Measurements from ENCODE around the gene SEC31A.
"Not testable (repeated sequence)": the region's sequence is repeated elsewhere in the genome, so short reads cannot be mapped to it uniquely, and the experiment has no call there.

SEC31A gene

GRCh38 chr4:82892467-82892802 lies 1.5 kb upstream of the SEC31A start:
- no peak for DNase-seq (ENCODE audit: low spot score)

GRCh38 chr4:82891707-82892466 lies 934 bp upstream of the SEC31A start:
- DNase-seq (ENCODE audit: low spot score) = peak; percentile 64

GRCh38 chr4:82890528-82890900 lies 439 bp downstream of the SEC31A start:
- no peak for DNase-seq (ENCODE audit: low spot score)

- DNase-seq (ENCODE audit: low spot score) = no peak
Measured at GRCh38 chr4:82889287-82889686, 1.7 kb downstream of the SEC31A start.

GRCh38 chr4:82886147-82886942 lies 4.6 kb downstream of the SEC31A start:
- DNase-seq (ENCODE audit: low spot score) = no peak

- DNase-seq (ENCODE audit: low spot score) = no peak
Measured at GRCh38 chr4:82885410-82885809, 5.5 kb downstream of the SEC31A start.

GRCh38 chr4:82868572-82868971 lies 22.4 kb downstream of the SEC31A start:
- no peak for DNase-seq (ENCODE audit: low spot score)

GRCh38 chr4:82866706-82867385 lies 24.1 kb downstream of the SEC31A start:
- DNase-seq (ENCODE audit: low spot score) = no peak

GRCh38 chr4:82866033-82866432 lies 24.9 kb downstream of the SEC31A start:
- DNase-seq (ENCODE audit: low spot score) = not testable (repeated sequence)

GRCh38 chr4:82865592-82865991 lies 25.4 kb downstream of the SEC31A start:
- peak; percentile 65 for DNase-seq (ENCODE audit: low spot score)

- no peak for DNase-seq (ENCODE audit: low spot score)
Measured at GRCh38 chr4:82864336-82864979, 26.5 kb downstream of the SEC31A start.

GRCh38 chr4:82861529-82861928 lies 29.4 kb downstream of the SEC31A start:
- DNase-seq (ENCODE audit: low spot score) = no peak

GRCh38 chr4:82860487-82860886 lies 30.5 kb downstream of the SEC31A start:
- DNase-seq (ENCODE audit: low spot score) = not testable (repeated sequence)

GRCh38 chr4:82852751-82853285 lies 38.1 kb downstream of the SEC31A start:
- DNase-seq (ENCODE audit: low spot score) = peak; percentile 6

GRCh38 chr4:82851885-82852750 lies 38.8 kb downstream of the SEC31A start:
- DNase-seq (ENCODE audit: low spot score) = peak; percentile 63

GRCh38 chr4:82851318-82851717 lies 39.6 kb downstream of the SEC31A start:
- DNase-seq (ENCODE audit: low spot score) = no peak

GRCh38 chr4:82850684-82851083 lies 40.3 kb downstream of the SEC31A start:
- no peak for DNase-seq (ENCODE audit: low spot score)

GRCh38 chr4:82848706-82849105 lies 42.2 kb downstream of the SEC31A start:
- no peak for DNase-seq (ENCODE audit: low spot score)

GRCh38 chr4:82842593-82842992 lies 48.4 kb downstream of the SEC31A start:
- peak; percentile 58 for DNase-seq (ENCODE audit: low spot score)

- no peak for DNase-seq (ENCODE audit: low spot score)
Measured at GRCh38 chr4:82839624-82840023, 51.3 kb downstream of the SEC31A start.

GRCh38 chr4:82833696-82834313 lies 57.1 kb downstream of the SEC31A start:
- peak; percentile 88 for DNase-seq (ENCODE audit: low spot score)
